Hematopoietic multipotent progenitor cell treated with erythropoietin and hydrocortisone succinate and interleukin-3 and kit ligand, for 4 days (in vitro differentiated cells): Measurements from ENCODE around the gene TMEM229B.

ENCODE experiments used
- DNase-seq: peaks from one replicate; pipeline ENCODE4 v3.0.0-alpha.2; 2015

The TMEM229B gene

GRCh38 chr14:67487937-67488893 is at the start of gene TMEM229B:
TSS of gene TMEM229B (minus strand) at chr14:67488721. CDS start at chr14:67473923, 14,798 bp downstream.
- peak; percentile 88 for DNase-seq

- no peak for DNase-seq
These were observed 49.2 kb upstream of the TMEM229B start for GRCh38 chr14:67537736-67538135.

GRCh38 chr14:67536087-67536486 is 47.6 kb upstream of the TMEM229B start:
- no peak for DNase-seq

GRCh38 chr14:67533754-67534085 is 45.2 kb upstream of the TMEM229B start:
- no peak for DNase-seq

GRCh38 chr14:67532998-67533753 is 44.7 kb upstream of the TMEM229B start, which contains the start of gene PLEKHH1:
TSS of gene PLEKHH1 (plus strand) at chr14:67533290. CDS start at chr14:67541868, 8,578 bp downstream.
- DNase-seq = peak; percentile 78

GRCh38 chr14:67532606-67532997 is 44.1 kb upstream of the TMEM229B start:
- no peak for DNase-seq

GRCh38 chr14:67529947-67530935 is 41.7 kb upstream of the TMEM229B start:
- no peak for DNase-seq

GRCh38 chr14:67528276-67528675 is 39.8 kb upstream of the TMEM229B start:
- DNase-seq = no peak

GRCh38 chr14:67527756-67528155 is 39.2 kb upstream of the TMEM229B start:
- DNase-seq = no peak

- DNase-seq = peak; percentile 72
These were observed 38.3 kb upstream of the TMEM229B start for GRCh38 chr14:67526676-67527459.

GRCh38 chr14:67526181-67526580 is 37.7 kb upstream of the TMEM229B start:
- no peak for DNase-seq

GRCh38 chr14:67525389-67525788 is 36.9 kb upstream of the TMEM229B start:
- DNase-seq = no peak

- DNase-seq = peak; percentile 91
These were observed 36.1 kb upstream of the TMEM229B start for GRCh38 chr14:67524634-67524963.

GRCh38 chr14:67523764-67524633 is 35.5 kb upstream of the TMEM229B start:
- no peak for DNase-seq

GRCh38 chr14:67522270-67522669 is 33.7 kb upstream of the TMEM229B start:
- no peak for DNase-seq

GRCh38 chr14:67520482-67520881 is 32.0 kb upstream of the TMEM229B start:
- no peak for DNase-seq

GRCh38 chr14:67519406-67519805 is 30.9 kb upstream of the TMEM229B start:
- DNase-seq = no peak

GRCh38 chr14:67517083-67517482 is 28.6 kb upstream of the TMEM229B start:
- no peak for DNase-seq

- no peak for DNase-seq
These were observed 28.2 kb upstream of the TMEM229B start for GRCh38 chr14:67516676-67517075.

GRCh38 chr14:67515386-67516079 is 27.0 kb upstream of the TMEM229B start:
- peak; percentile 51 for DNase-seq
